HG03175 (cell line): Measurements from ENCODE around the gene GPBAR1.

Source experiments
- ATAC-seq: cut with Tn5 transposase; IDR thresholded peaks from one replicate; pipeline ENCODE4 v1.9.1; 2021; ENCODE audit warnings: mild to moderate bottlenecking, moderate library complexity; ENCODE audit not compliant: unreplicated experiment

The GPBAR1 gene

GRCh38 chr2:218238887-218239286, 21.9 kb upstream of the GPBAR1 start:
- no peak for ATAC-seq

GRCh38 chr2:218244204-218244603, 16.6 kb upstream of the GPBAR1 start:
- ATAC-seq: no peak

GRCh38 chr2:218244665-218245064, 16.1 kb upstream of the GPBAR1 start:
- ATAC-seq: no peak

GRCh38 chr2:218245214-218245613, 15.6 kb upstream of the GPBAR1 start:
- ATAC-seq: no peak

GRCh38 chr2:218249691-218250090, 11.1 kb upstream of the GPBAR1 start:
- no peak for ATAC-seq

GRCh38 chr2:218252509-218253231, 8.1 kb upstream of the GPBAR1 start:
- no peak for ATAC-seq

GRCh38 chr2:218253232-218253625, 7.6 kb upstream of the GPBAR1 start:
- ATAC-seq: no peak

- ATAC-seq: no peak
Measured at GRCh38 chr2:218255446-218255845, 5.4 kb upstream of the GPBAR1 start.

- no peak for ATAC-seq
Measured at GRCh38 chr2:218256612-218257350, 4.0 kb upstream of the GPBAR1 start.

GRCh38 chr2:218257390-218257981, 3.3 kb upstream of the GPBAR1 start:
- ATAC-seq: peak; percentile 86

- ATAC-seq: no peak
Measured at GRCh38 chr2:218259099-218259961, 1.5 kb upstream of the GPBAR1 start.

- no peak for ATAC-seq
Measured at GRCh38 chr2:218260166-218260565, 649 bp upstream of the GPBAR1 start.

GRCh38 chr2:218261423-218262236, 815 bp downstream of the GPBAR1 start:
- no peak for ATAC-seq

GRCh38 chr2:218262237-218262600, 1.4 kb downstream of the GPBAR1 start:
- ATAC-seq: no peak

GRCh38 chr2:218262631-218263586, 2.1 kb downstream of the GPBAR1 start:
- ATAC-seq: no peak

- no peak for ATAC-seq
Measured at GRCh38 chr2:218263817-218264641, 3.2 kb downstream of the GPBAR1 start.

- ATAC-seq: no peak
Measured at GRCh38 chr2:218264773-218265561, 4.2 kb downstream of the GPBAR1 start.

- no peak for ATAC-seq
Measured at GRCh38 chr2:218265626-218266025, 4.8 kb downstream of the GPBAR1 start.
